Measurements from ENCODE around the gene FOXB2.
"Not testable (repeated sequence)": the region's sequence is repeated elsewhere in the genome, so short reads cannot be mapped to it uniquely, and the experiment has no call there.

The FOXB2 gene

GRCh38 chr9:77016121-77016525 is 3.3 kb upstream of the FOXB2 start:
- DNase-seq (ENCODE audit: low read depth in 4 of 4, low spot score in 1 of 4): no peak

DNA sequence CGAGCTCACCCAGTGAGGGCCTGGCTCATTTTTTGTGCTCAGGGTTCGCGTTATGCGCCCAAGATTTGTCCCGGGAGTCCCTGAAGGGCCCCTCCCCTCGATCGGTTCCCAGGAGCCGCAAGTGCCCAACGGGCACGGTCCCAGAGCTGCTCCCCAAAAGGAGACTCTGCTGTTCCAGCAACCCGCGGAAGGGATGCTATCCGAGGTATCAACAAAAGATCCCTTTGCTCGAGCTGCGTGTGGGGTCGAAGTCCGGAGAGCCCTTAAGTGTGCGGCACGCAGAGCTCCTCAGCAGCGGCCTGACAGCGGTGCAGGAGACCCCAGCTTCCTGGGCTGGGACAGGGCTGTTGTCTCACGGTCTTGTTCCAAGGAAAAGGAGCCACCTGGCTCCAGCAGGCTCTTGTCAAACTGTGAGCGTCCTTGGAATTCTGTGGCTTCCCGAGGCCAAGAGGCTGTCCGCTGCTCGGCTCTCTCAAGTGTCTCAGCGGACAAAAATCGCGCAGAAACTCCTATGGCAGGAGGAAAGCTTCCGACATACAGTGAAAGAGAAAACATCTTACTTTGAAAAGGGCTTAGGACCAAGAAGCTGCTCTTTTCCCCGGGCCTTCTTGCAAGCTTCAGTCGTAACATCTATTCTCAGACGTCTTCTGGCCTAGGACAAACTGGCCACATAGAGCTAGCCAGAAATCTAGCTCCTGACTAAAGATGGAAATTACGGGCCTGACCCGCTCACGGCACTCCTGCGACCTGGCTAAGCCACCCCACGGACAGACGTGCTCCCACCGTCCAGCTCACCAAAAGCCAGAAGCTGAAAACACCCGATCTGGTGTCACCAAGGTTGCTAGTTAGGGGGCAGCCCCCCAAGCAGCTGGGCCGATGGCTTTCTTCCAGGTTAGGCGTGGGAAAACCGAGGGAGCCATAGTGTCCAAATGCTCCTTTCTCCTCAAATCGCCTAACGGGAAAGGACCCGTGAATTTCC is 2.6 kb upstream of the FOXB2 start:
- no peak for DNase-seq (ENCODE audit: low read depth in 4 of 4, low spot score in 1 of 4)

GRCh38 chr9:77017505-77017894 is 2.0 kb upstream of the FOXB2 start:
- DNase-seq (ENCODE audit: low read depth in 4 of 4, low spot score in 1 of 4): no peak

DNA sequence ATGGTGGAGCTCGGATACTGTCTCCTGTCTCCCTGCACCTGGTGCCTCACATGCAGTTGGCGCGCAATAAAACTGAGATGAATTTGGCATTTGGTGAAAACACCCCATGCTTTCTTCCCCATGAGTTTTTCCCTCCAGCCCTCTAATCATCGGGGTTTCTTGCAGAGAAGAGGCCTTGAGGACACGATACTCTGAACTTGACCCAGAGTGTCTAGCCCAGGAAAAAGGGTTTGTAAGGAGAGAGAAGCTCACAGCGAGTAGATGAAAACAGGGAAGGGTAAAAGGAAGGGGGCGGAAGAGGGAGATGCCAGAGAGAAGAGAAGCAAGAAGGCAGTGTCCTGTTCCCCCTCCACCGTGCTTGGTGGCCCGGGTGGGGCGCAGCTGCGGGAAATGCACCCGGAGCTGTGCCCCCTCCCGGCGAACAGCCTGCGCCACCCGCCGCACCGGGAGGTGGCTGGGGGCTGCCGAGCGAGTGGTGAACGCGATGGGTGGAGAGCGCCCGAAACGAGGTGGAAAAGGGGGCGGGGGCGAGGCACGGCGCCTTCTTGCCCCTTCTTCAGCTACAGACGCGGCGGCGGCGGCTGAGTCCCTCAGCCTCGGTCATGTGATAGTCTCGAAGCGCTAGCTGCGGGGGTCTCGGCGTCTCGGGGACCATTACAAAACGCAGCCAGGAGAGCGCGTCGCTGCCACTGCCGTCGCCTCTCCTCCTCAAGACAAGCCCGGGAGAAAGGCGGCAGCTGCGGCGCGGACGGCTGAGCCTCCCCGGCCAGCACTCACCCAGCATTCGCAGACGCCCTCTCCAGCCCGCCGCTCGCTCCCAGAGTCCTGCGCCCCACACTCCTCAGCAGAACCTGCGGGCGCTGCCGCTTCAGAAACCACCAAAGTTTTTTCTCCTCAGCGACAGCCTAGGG is 1.1 kb upstream of the FOXB2 start:
- no peak for DNase-seq (ENCODE audit: low read depth in 4 of 4, low spot score in 1 of 4)

- no peak for DNase-seq (ENCODE audit: low read depth in 4 of 4, low spot score in 1 of 4)
Observed at GRCh38 chr9:77018969-77019235, 553 bp upstream of the FOXB2 start.

- DNase-seq (ENCODE audit: low read depth in 4 of 4, low spot score in 1 of 4): no peak
Observed at GRCh38 chr9:77019926-77020412, 514 bp downstream of the FOXB2 start.

DNA sequence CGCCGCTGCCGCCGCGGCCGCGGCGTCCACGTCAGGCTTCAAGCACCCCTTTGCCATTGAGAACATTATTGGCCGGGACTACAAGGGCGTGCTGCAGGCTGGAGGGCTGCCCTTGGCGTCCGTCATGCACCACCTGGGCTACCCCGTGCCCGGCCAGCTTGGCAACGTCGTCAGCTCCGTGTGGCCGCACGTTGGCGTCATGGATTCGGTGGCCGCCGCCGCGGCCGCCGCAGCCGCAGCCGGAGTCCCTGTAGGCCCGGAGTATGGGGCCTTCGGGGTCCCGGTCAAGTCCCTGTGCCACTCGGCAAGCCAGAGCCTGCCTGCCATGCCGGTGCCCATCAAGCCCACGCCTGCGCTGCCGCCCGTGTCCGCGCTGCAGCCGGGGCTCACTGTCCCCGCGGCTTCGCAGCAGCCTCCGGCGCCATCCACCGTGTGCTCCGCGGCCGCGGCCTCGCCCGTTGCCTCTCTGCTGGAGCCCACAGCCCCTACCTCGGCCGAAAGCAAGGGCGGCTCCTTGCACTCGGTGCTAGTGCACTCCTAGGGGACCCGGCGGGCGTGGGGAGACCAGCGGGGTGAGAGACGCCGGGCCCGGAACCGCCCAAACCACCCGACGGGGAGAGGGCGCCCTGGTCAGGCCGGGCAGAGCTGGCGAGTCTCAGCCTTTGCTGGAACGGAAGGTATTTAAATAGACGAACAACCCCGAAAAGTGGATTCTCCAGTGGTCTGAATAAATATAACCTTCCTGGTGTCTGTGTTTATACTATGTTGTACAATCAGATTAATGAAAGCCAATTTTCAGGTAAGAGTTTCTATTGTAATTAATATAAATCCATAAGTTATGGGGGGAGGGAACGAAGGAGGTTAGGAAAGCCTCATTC is 1.2 kb downstream of the FOXB2 start:
- DNase-seq (ENCODE audit: low read depth in 4 of 4, low spot score in 1 of 4): no peak

- no peak for DNase-seq (ENCODE audit: low read depth in 4 of 4, low spot score in 1 of 4)
Observed at GRCh38 chr9:77021291-77021894, 1.9 kb downstream of the FOXB2 start.

- DNase-seq (ENCODE audit: low read depth in 4 of 4, low spot score in 1 of 4): no peak
Observed at GRCh38 chr9:77021922-77022782, 2.7 kb downstream of the FOXB2 start.

DNA sequence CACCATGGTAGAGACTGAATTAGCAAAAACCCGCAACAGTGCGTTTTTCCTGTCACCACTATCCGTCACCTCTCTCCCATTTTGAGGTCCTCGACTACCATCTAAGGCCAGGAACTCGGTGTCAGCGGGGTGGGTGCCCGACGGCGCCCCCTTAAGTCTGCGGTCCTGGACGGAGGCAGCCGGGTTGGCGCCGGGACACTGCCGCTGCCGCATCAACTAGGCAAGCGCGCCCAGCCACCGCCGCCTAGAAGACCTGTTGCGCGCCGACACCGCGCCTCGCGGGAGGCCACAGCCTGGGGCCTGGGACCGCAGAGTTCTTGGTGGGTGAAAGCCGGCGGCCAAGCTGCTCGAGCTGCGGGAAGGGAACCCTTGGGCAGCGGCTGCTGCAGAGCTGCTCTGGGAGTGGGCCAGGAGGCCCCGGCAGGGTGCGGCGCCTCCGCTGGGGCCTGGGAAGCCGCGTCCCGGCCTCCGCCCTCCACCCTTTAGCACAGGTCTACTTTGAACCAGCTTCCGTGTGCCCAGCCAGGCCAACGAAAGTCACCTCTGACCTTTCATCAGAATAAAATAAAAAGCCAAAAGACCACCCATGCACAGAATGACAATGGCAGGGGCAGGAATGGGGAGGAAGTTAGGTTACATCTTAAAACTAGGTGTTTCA is 3.5 kb downstream of the FOXB2 start:
- no peak for DNase-seq (ENCODE audit: low read depth in 4 of 4, low spot score in 1 of 4)

DNA sequence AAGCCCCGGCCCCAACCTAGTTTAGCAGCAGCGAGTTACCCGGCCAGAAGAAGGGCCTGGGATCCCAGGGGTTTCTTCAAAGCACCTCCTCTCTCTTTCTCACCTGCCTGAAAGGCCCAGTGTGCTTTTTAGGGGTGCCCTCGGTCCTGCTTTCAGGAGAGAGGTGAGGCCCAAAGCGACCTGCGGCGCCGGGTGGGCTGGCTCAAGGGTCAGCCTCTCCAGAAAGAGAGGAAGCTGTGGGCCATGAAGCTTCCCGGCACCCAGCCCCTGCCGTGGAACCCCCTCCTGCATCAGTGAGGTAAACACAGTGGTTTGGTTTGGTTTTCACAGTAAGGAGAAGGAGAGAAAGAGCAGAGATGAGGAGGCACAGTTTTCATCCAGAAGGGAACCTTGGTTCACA is 4.3 kb downstream of the FOXB2 start:
- DNase-seq (ENCODE audit: low read depth in 4 of 4, low spot score in 1 of 4): no peak

GRCh38 chr9:77024776-77025545 is 5.5 kb downstream of the FOXB2 start:
- no peak for DNase-seq (ENCODE audit: low read depth in 4 of 4, low spot score in 1 of 4)

GRCh38 chr9:77028478-77028877 is 9.0 kb downstream of the FOXB2 start:
- DNase-seq (ENCODE audit: low read depth in 4 of 4, low spot score in 1 of 4): no peak

DNA sequence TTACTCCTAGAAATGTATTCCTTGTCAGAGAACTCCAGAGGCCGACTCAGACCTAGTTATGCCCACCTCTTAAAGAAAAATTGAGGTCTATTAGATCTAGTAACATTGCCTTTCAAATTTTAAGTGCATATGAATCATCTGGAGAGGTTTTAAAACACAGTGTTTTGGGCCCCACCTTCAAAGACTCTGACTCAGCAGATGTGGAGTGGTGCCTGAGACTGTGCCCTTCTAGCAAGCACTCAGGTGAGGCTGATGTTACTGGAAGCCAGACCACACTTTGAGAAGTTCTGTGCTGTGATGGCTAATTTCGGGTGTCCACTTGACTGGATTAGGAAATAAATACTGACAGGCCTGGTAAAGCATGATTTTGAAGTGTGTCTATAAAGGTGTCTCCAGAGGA is 10.6 kb downstream of the FOXB2 start:
- no peak for DNase-seq (ENCODE audit: low read depth in 4 of 4, low spot score in 1 of 4)

DNA sequence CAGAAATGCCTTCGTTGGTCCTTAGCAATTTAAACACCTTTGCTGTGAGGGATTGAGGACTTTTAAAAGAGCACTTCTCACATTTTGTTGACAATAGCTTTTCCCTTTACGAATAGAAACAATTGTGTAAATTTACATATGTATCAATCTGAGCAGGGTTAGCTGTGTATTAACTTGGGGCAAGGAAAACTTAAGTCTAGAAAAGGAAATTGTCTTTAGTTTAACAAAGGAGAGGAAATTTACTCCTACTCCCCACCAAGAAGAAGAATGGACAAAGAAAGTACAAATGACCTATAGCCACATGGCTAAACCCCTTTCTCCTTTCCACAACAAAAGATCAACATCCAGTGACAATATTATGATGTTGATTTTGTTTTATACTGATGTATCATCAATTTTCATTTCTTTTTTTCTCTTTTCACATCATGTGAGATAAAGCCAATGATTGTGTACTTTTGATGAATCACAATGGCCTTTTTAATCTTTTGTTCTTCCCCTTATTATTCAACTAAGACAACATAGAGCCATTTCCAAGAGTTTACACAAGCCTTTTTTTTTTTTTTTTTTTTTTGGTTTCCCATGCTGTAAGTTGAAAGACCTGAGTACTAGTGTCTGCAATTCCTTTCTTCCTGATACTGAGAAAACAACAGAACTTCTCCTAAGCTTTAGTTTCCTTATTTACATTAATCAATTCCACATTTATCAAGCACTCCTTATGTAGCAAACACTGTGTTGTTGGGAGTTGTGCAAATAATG is 19.0 kb downstream of the FOXB2 start:
- no peak for DNase-seq (ENCODE audit: low read depth in 4 of 4, low spot score in 1 of 4)

GRCh38 chr9:77040340-77040739 is 20.9 kb downstream of the FOXB2 start:
- no peak for DNase-seq (ENCODE audit: low read depth in 4 of 4, low spot score in 1 of 4)

- not testable (repeated sequence) for DNase-seq (ENCODE audit: low read depth in 4 of 4, low spot score in 1 of 4)
Observed at GRCh38 chr9:77043743-77044142, 24.3 kb downstream of the FOXB2 start.

GRCh38 chr9:77060681-77061080 is 41.2 kb downstream of the FOXB2 start:
- DNase-seq (ENCODE audit: low read depth in 4 of 4, low spot score in 1 of 4): not testable (repeated sequence)

Data from stimulated activated CD4-positive, alpha-beta T cell treated with anti-CD3 and anti-CD28 coated beads, Interleukin-1b, Interleukin-23, amount 100 ng/mL, for 24 hours (primary cell).